ENCODE measurements around the gene PROZ.
"Not testable (repeated sequence)": the region's sequence is repeated elsewhere in the genome, so short reads cannot be mapped to it uniquely, and the experiment has no call there.

The PROZ gene

GRCh38 chr13:113157929-113158747, at the start of gene PROZ:
Gene PROZ, plus strand, starts transcription at chr13:113158648. Its CDS starts 13 bp downstream, at chr13:113158661.
- no peak within 1 kb of the TSS for H3K4me3 ChIP-seq (ENCODE audit: low read depth, low read length)
- TF ChIP-seq CTCF (IDR thresholded peaks at IDR 0.05; ENCODE audit: borderline replicate concordance, insufficient read depth, low read depth, low read length), result no peak

GRCh38 chr13:113109151-113110047, 49.0 kb upstream of the PROZ start:
- no peak for TF ChIP-seq CTCF (IDR thresholded peaks at IDR 0.05; ENCODE audit: borderline replicate concordance, insufficient read depth, low read depth, low read length)
- H3K4me3 ChIP-seq (ENCODE audit: low read depth, low read length), result no peak overlapping the region

GRCh38 chr13:113110048-113110851, 48.2 kb upstream of the PROZ start:
- no peak overlapping the region for H3K4me3 ChIP-seq (ENCODE audit: low read depth, low read length)

GRCh38 chr13:113110852-113111315, 47.6 kb upstream of the PROZ start:
- no peak overlapping the region for H3K4me3 ChIP-seq (ENCODE audit: low read depth, low read length)

More at GRCh38 chr13:113110048-113110851, 48.2 kb upstream of the PROZ start:
- no peak for TF ChIP-seq CTCF (IDR thresholded peaks at IDR 0.05; ENCODE audit: borderline replicate concordance, insufficient read depth, low read depth, low read length)

GRCh38 chr13:113111821-113112220, 46.6 kb upstream of the PROZ start:
- H3K4me3 ChIP-seq (ENCODE audit: low read depth, low read length), result not testable (repeated sequence)

More at GRCh38 chr13:113110852-113111315, 47.6 kb upstream of the PROZ start:
- no peak for TF ChIP-seq CTCF (IDR thresholded peaks at IDR 0.05; ENCODE audit: borderline replicate concordance, insufficient read depth, low read depth, low read length)

- H3K4me3 ChIP-seq (ENCODE audit: low read depth, low read length), result not testable (repeated sequence)
These were observed 46.0 kb upstream of the PROZ start for GRCh38 chr13:113112475-113112874.

GRCh38 chr13:113112893-113113845, 45.3 kb upstream of the PROZ start:
- H3K4me3 ChIP-seq (ENCODE audit: low read depth, low read length), result no peak overlapping the region
- no peak for TF ChIP-seq CTCF (IDR thresholded peaks at IDR 0.05; ENCODE audit: borderline replicate concordance, insufficient read depth, low read depth, low read length)

All from GM12875 (cell line).